ENCODE data around the gene PPP1R1A.

DNA sequence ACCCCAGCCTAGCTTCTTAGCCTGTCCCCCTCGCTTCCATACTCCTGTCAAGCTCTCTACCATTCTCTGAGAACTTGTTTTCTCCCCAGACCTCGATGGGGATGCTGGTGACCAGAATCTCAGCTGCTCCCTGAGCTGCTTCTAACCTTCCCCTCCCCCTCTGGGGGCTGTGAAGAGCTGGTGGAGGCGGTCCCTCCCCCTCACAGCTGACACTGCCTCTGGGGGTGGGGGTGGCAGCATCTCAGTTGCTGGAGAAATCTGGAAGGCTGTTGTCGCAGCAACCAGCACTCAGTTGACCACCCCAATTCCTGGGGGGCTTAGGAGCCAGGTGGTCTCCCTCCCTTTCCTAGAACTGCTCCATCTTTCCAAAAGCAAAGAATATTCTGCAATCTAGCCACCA is 4.7 kb downstream of the PPP1R1A start:
- TF ChIP-seq, protein P1, sequence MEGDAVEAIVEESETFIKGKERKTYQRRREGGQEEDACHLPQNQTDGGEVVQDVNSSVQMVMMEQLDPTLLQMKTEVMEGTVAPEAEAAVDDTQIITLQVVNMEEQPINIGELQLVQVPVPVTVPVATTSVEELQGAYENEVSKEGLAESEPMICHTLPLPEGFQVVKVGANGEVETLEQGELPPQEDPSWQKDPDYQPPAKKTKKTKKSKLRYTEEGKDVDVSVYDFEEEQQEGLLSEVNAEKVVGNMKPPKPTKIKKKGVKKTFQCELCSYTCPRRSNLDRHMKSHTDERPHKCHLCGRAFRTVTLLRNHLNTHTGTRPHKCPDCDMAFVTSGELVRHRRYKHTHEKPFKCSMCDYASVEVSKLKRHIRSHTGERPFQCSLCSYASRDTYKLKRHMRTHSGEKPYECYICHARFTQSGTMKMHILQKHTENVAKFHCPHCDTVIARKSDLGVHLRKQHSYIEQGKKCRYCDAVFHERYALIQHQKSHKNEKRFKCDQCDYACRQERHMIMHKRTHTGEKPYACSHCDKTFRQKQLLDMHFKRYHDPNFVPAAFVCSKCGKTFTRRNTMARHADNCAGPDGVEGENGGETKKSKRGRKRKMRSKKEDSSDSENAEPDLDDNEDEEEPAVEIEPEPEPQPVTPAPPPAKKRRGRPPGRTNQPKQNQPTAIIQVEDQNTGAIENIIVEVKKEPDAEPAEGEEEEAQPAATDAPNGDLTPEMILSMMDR (IDR thresholded peaks at IDR 0.05) = no peak
- TF ChIP-seq POLR2A (IDR thresholded peaks at IDR 0.05) = no peak

Data from Peyer's patch (tissue), 4 donors.